ENCODE data around the gene SUFU. TPM values are rescaled to one million over a fixed set of nuclear protein-coding genes. Genes with fewer than 3 reads are reported as not detected.

SUFU gene
- total and polyA plus RNA-seq, 2 of the 4 experiments (the other 2 are of a cell fraction), result 2.2 to 11.0 TPM

DNA sequence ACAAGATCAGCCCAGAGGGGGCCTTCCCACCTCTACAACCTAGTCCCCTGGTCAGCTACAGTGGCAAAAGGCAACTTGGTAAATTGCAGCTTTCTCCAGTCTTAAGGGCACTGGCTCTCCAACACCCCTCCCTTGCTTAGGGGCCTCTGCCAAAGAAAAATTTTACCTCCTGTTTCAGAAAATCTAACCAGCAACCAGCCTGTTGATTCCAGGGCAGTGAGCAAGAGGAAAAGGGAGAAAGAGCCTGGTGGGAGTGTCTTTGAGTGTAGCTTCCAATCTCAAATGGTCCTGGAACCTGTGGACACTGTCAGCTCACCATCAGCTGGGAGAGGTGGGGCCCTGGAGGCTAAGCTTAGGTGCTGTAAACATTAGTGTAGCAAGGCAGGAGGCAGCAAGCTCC is 24.1 kb upstream of the SUFU start:
- CTCF ChIA-PET, result interaction anchor here (0.8 to 0.9 kb wide), 2 partner anchors 85 to 104 kb away, joined by 3 read pairs; no protein-coding TSS in a partner anchor
- no peak overlapping the region for H2AK9ac ChIP-seq (replicated peaks; ENCODE audit: low read depth, low read length, poor library complexity)
- H3K4me1 ChIP-seq (ENCODE audit: control insufficient read depth, insufficient read depth, low read length), result no peaks in the 10 kb centered on the region
- H2BK5ac ChIP-seq (ENCODE audit: low read depth, low read length, poor library complexity, severe bottlenecking), result no peak overlapping the region
- H3K27ac ChIP-seq (ENCODE audit: insufficient read depth, low read length), result no peak overlapping the region
- no peak overlapping the region for H4K8ac ChIP-seq (ENCODE audit: low read depth in 2 of 2, low read length in 2 of 2)
- no peaks in the 10 kb centered on the region for H3K9me1 ChIP-seq (ENCODE audit: insufficient read depth, low read length)
- no peak for ATAC-seq (ENCODE audit: low read depth)
- no peak for DNase-seq
- H2AFZ ChIP-seq (replicated peaks; ENCODE audit: low read length, poor library complexity), result no peak overlapping the region
- H4K91ac ChIP-seq (ENCODE audit: insufficient read depth, low read depth, low read length), result no peak overlapping the region
- H3K79me1 ChIP-seq (ENCODE audit: low read depth in 1 of 2, low read length in 2 of 2), result no peaks in the 10 kb centered on the region; a peak in 2 of 4 replicates
- POLR2A ChIA-PET (ENCODE audit: unreplicated experiment), result no interaction called here
- no peak overlapping the region for H3K4me3 ChIP-seq (ENCODE audit: insufficient read depth, low read depth, low read length)
- no peak overlapping the region for H2AK5ac ChIP-seq (ENCODE audit: low read depth, low read length)
- no peak overlapping the region for H3K23ac ChIP-seq (ENCODE audit: low read depth, low read length)
- dilution Hi-C loops (cut with HindIII; ENCODE audit: low sequenced_read_pairs, unreplicated experiment) (no loop called here), in situ Hi-C loops (cut with MboI; ENCODE audit: low sequenced_read_pairs) (loop anchor here (5.0 to 10.0 kb wide), 2 partner anchors 87 to 255 kb away; partner anchors contain the start of gene ELOVL3), intact Hi-C loops (cut with micrococcal nuclease) (loop anchor here (1.0 to 2.0 kb wide), 4 partner anchors 58 to 311 kb away; no protein-coding TSS in a partner anchor)
- no peak overlapping the region for H2BK20ac ChIP-seq (ENCODE audit: low read depth, low read length)
- H3K4me2 ChIP-seq (ENCODE audit: low read depth, low read length), result no peak overlapping the region
- no peak overlapping the region for H4K5ac ChIP-seq (ENCODE audit: low read depth, low read length)
- BruUV-seq (replicated peaks), result no TSS peak
- peaks cover 6% of the 10 kb centered on the region; the same call in 1 of the 2 replicates for H4K20me1 ChIP-seq (ENCODE audit: insufficient read depth, low read length)
- peaks cover 42% of the 10 kb centered on the region for H3K36me3 ChIP-seq (ENCODE audit: control insufficient read depth, insufficient read depth, low read length)
- H3K14ac ChIP-seq (replicated peaks; ENCODE audit: low read depth, low read length), result no peak overlapping the region
- no peak overlapping the region for H3K56ac ChIP-seq (ENCODE audit: extremely low read depth, insufficient read depth, low read length)
- no peak overlapping the region for H3K18ac ChIP-seq (ENCODE audit: low read depth, low read length)
- no peaks in the 10 kb centered on the region for H3K27me3 ChIP-seq (ENCODE audit: control insufficient read depth, insufficient read depth, low read length)
- no peak overlapping the region for H2BK120ac ChIP-seq (ENCODE audit: low read depth, low read length)
- H3K4ac ChIP-seq (ENCODE audit: low read depth, low read length), result no peak overlapping the region
- H3K9ac ChIP-seq (ENCODE audit: low read depth, low read length), result no peak overlapping the region
- TF ChIP-seq CHD1 (IDR thresholded peaks at IDR 0.05; ENCODE audit: low read depth, low read length), result no peak
- no peak for TF ChIP-seq RFX5 (IDR thresholded peaks at IDR 0.05; ENCODE audit: low read depth, low read length)
- TF ChIP-seq MXI1 (IDR thresholded peaks at IDR 0.05; ENCODE audit: borderline replicate concordance, low read depth, low read length), result no peak
- H3K9me3 ChIP-seq (ENCODE audit: control insufficient read depth, insufficient read depth, low read length), result no peaks in the 10 kb centered on the region
- no peak overlapping the region for H2BK15ac ChIP-seq (ENCODE audit: low read depth, low read length)

Data from IMR-90 (cell line).